PC-9 (cell line): ENCODE results near the gene RFTN2. TPM values are rescaled to one million over a fixed set of nuclear protein-coding genes. Genes with fewer than 3 reads are reported as not detected.
"Not testable (repeated sequence)": the region's sequence is repeated elsewhere in the genome, so short reads cannot be mapped to it uniquely, and the experiment has no call there.

ENCODE experiments used
- BruUV-seq: library from RNA; stranded (reverse); fragments of 400-500 nt; replicated peaks from 2 replicates; lab custom pipeline; 2021; lab: Mats Ljungman, UMichigan
- CTCF ChIA-PET: fragments of 300-600 bp; sonication (Branson Sonifier 250); formaldehyde crosslinking; loops from one replicate; lab custom pipeline; 2022; ENCODE audit warnings: antibody characterized with exemption; lab: Charles Lee
- POLR2A ChIA-PET: fragments of 300-600 bp; sonication (Branson Sonifier 250); formaldehyde crosslinking; loops from one replicate; lab custom pipeline; 2022; ENCODE audit warnings: antibody characterized with exemption; ENCODE audit not compliant: unreplicated experiment; lab: Charles Lee
- DNase-seq, 2 experiments: peaks; one replicate each; pipeline versions ENCODE4 v3.0.0 to v3.0.0-alpha.2; 2015 to 2022; ENCODE audit warnings: mixed read lengths in 1 of 2
- H2AFZ ChIP-seq: fragments of 200-600 bp; sonication (generic); 2 replicates; pipeline ENCODE4 v1.8.1; 2017; ENCODE audit warnings: antibody characterized with exemption
- H3F3A ChIP-seq: fragments of 200-600 bp; sonication (generic); 2 replicates; pipeline ENCODE4 v1.8.1; 2017; ENCODE audit warnings: antibody characterized with exemption, mild to moderate bottlenecking, low read depth; ENCODE audit not compliant: insufficient read depth
- H3K27ac ChIP-seq: fragments of 200-600 bp; sonication (generic); 2 replicates; pipeline ENCODE4 v1.6.1; 2016; ENCODE audit warnings: mixed run types
- H3K27me3 ChIP-seq: fragments of 200-600 bp; sonication (generic); 2 replicates; pipeline ENCODE4 v1.6.1; 2016; ENCODE audit warnings: low read depth, mixed run types; ENCODE audit not compliant: insufficient read depth
- H3K36me3 ChIP-seq: fragments of 200-600 bp; sonication (generic); 2 replicates; pipeline ENCODE4 v1.6.1; 2016; ENCODE audit warnings: low read depth, mixed run types
- H3K4me1 ChIP-seq: fragments of 200-600 bp; sonication (generic); replicated peaks from 2 replicates; pipeline ENCODE4 v1.6.1; 2016; ENCODE audit warnings: mixed run types; ENCODE audit not compliant: insufficient read depth
- H3K4me2 ChIP-seq: fragments of 200-600 bp; sonication (generic); 2 replicates; pipeline ENCODE4 v1.6.1; 2017; ENCODE audit warnings: mixed run types
- H3K4me3 ChIP-seq: fragments of 200-600 bp; sonication (generic); 2 replicates; pipeline ENCODE4 v1.6.1; 2016; ENCODE audit warnings: mixed run types
- H3K79me2 ChIP-seq: fragments of 200-600 bp; sonication (generic); 2 replicates; pipeline ENCODE4 v1.6.1; 2017; ENCODE audit warnings: low read depth, mixed run types
- H3K9me2 ChIP-seq: fragments of 200-600 bp; sonication (generic); 2 replicates; pipeline ENCODE4 v1.8.1; 2017; ENCODE audit warnings: mild to moderate bottlenecking; ENCODE audit not compliant: insufficient read depth
- H3K9me3 ChIP-seq: fragments of 200-600 bp; sonication (generic); 2 replicates; pipeline ENCODE4 v1.8.1; 2016; ENCODE audit warnings: low read depth; ENCODE audit not compliant: insufficient read depth
- H4K20me1 ChIP-seq: fragments of 200-600 bp; sonication (generic); 2 replicates; pipeline ENCODE4 v1.8.1; 2017; ENCODE audit not compliant: insufficient read depth
- CTCF ChIP-seq: fragments of 200-600 bp; sonication (generic); conservative IDR thresholded peaks from 2 replicates; pipeline ENCODE4 v1.6.1; 2017; ENCODE audit warnings: mixed run types, antibody characterized with exemption, mild to moderate bottlenecking, moderate library complexity
- EZH2 ChIP-seq: fragments of 200-600 bp; sonication (generic); IDR thresholded peaks from 2 replicates; pipeline ENCODE4 v1.8.0; 2017; ENCODE audit warnings: antibody characterized with exemption, low read depth
- intact Hi-C: fragments of 100-400 bp; cut with micrococcal nuclease; formaldehyde crosslinking; loops from one replicate; pipeline ENCODE4 v1.10.0; 2022; ENCODE audit not compliant: unreplicated experiment
- total RNA-seq: library from RNA; stranded (reverse); gene quantifications from 2 replicates; pipeline ENCODE4 v1.2.3, GENCODE V29; 2021

Gene RFTN2
- total RNA-seq, 1 experiment from 2014 or later, result not detected

- H3K36me3 ChIP-seq, result peaks cover 7% of the 10 kb centered on the region; the same call in 1 of the 2 replicates
- no peak overlapping the region for H3K4me2 ChIP-seq
- H3F3A ChIP-seq, result peaks cover 5% of the 10 kb centered on the region
- H3K79me2 ChIP-seq, result no peaks in the 10 kb centered on the region
- H3K4me3 ChIP-seq, result no peak overlapping the region
- ChIA-PET POLR2A (no interaction called here), CTCF (no interaction called here)
- intact Hi-C loops, result no loop called here
- TF ChIP-seq EZH2 (no peak), CTCF (no peak)
- no TSS peak for BruUV-seq
- no peak overlapping the region for H2AFZ ChIP-seq
- H4K20me1 ChIP-seq, result no peaks in the 10 kb centered on the region
- H3K27me3 ChIP-seq, result no peaks in the 10 kb centered on the region
- H3K27ac ChIP-seq, result no peak overlapping the region
- no peaks in the 10 kb centered on the region for H3K4me1 ChIP-seq
- H3K9me2 ChIP-seq, result no peaks in the 10 kb centered on the region
- DNase-seq, result no peak
- H3K9me3 ChIP-seq, result no peaks in the 10 kb centered on the region
These were observed 119.9 kb downstream of the RFTN2 start for GRCh38 chr2:197555467-197555866.

- BruUV-seq, CTCF ChIA-PET, H3K79me2 ChIP-seq, POLR2A ChIA-PET, H4K20me1 ChIP-seq, H3K4me3 ChIP-seq, H3K9me2 ChIP-seq, H3K4me2 ChIP-seq, H3K27me3 ChIP-seq, H3K27ac ChIP-seq, H3F3A ChIP-seq, DNase-seq, H3K9me3 ChIP-seq, H3K4me1 ChIP-seq, H2AFZ ChIP-seq, intact Hi-C loops: not testable (repeated sequence)
- H3K36me3 ChIP-seq, result peaks cover 18% of the 10 kb centered on the region; the same call in 1 of the 2 replicates
These were observed 124.1 kb downstream of the RFTN2 start for GRCh38 chr2:197551260-197551659.

GRCh38 chr2:197548582-197548981 is 126.8 kb downstream of the RFTN2 start:
- H3K27me3 ChIP-seq, result no peaks in the 10 kb centered on the region
- H3K36me3 ChIP-seq, result peaks cover 26% of the 10 kb centered on the region; the same call in 1 of the 2 replicates
- H2AFZ ChIP-seq, result no peak overlapping the region
- CTCF ChIA-PET, result no interaction called here
- POLR2A ChIA-PET, result no interaction called here
- BruUV-seq, result no TSS peak
- H3F3A ChIP-seq, result peaks cover 5% of the 10 kb centered on the region; the same call in 1 of the 2 replicates
- H3K4me2 ChIP-seq, result no peak overlapping the region
- TF ChIP-seq EZH2 (no peak), CTCF (no peak)
- no peaks in the 10 kb centered on the region for H3K9me3 ChIP-seq
- DNase-seq, result no peak
- no peak overlapping the region for H3K4me3 ChIP-seq
- peaks cover 3% of the 10 kb centered on the region; the same call in 1 of the 2 replicates for H3K79me2 ChIP-seq
- peaks cover 8% of the 10 kb centered on the region; the same call in 1 of the 2 replicates for H4K20me1 ChIP-seq
- no peak overlapping the region for H3K27ac ChIP-seq
- intact Hi-C loops, result no loop called here
- no peaks in the 10 kb centered on the region for H3K9me2 ChIP-seq
- H3K4me1 ChIP-seq, result no peaks in the 10 kb centered on the region
